Suppressor macrophage treated with lipopolysaccharide for 1 hour (primary cell): ENCODE results near the gene EEF1G.
"Not testable (repeated sequence)": the region's sequence is repeated elsewhere in the genome, so short reads cannot be mapped to it uniquely, and the experiment has no call there.

Experiments used
- DNase-seq, 3 donors: peaks; one replicate each; pipeline ENCODE4 v3.0.0-alpha.2; 2020 to 2022

EEF1G gene

DNA sequence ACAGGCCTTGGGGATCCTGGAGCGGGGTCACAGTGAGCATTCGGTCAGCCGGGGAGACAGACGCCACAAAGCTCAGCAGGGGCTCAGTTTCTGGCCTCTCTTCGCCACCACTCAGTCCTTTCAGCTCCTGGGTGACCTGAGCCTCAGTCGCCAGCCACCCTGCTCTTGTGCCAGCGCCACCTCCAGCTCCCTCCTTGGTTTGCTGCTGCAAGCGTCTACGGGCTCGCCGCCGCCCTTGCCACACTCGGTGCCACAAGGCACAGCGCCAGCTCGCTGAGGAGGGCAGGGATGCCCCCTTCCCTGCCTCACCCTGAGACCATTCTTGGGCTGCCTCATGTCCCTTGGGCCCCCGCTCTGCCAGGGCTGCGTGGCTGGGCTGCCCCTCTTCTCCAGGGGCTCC is 1.5 kb upstream of the EEF1G start:
- no peak for DNase-seq

- peak; percentile 22 to 52 (median 22) for DNase-seq
Measured at GRCh38 chr11:62574363-62575071, 826 bp upstream of the EEF1G start.

DNA sequence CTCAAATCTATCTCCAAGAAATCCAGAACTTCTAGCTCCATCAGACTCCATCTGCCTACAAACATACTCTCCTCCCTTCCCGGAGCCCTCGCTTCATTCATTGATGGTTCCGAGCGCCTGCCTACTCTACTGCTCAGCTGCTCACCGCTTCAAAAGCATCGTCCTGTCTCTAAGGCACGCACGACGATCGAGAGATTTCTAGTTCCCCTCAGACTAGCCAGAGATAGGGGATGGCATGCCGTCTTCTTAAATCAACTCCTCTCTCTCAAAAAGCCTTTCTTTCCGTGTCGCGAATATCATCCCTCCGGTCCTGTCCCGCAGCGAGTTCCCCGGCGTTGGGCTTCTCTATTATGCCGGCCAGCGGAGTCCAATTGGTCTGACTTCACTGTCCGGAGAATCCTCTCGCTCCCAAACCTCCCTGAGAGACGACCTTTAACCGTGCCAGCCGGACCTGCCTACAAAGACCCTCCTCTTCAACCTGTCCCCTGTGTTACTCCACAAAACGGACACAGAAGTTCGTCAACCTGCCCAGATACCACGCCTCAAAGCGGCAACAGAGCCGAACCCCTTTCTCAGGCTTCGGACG is 592 bp downstream of the EEF1G start:
- DNase-seq = peak; percentile 21 to 40 (median 24)

GRCh38 chr11:62572431-62572830 is 1.3 kb downstream of the EEF1G start:
- no peak for DNase-seq

- DNase-seq = not testable (repeated sequence)
Measured at GRCh38 chr11:62571493-62571892, 2.2 kb downstream of the EEF1G start.

DNA sequence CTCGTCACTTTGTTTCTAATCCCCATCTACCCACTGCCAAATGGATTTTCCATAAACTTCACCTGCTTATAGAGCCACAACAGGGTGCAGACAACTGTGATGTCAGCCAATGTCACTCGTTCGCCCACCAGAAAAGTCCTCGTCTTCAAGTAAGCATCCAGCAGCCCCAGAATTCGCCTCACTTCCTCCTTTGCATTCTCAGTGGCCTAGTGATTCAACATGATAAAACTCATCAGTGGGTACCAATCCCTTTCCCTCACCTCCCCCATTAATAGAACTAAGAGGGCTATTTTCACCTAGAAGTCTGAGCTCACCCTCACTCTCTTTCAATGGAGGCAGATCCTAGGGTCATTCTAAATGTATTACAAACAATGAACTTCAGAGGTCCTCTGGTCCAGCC is 2.8 kb downstream of the EEF1G start:
- not testable (repeated sequence) for DNase-seq

DNA sequence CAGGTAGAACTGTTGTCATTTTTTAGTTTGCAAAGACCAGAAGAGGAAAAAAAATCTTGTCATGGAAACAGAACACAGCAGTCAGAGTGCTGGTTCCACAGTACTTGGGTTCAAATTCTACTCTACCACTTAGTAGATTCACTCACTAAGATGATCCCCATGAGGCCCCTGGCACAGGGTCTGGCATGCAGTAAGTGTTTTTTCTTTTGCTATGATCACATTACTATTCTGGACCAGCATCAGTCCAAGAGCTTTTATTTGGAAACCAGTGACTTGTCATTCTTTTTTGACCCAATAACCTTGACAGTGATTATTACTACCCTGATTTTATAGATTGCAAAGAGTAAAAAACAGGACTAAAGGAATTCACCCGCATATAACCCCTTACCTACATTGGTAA is 4.1 kb downstream of the EEF1G start:
- no peak for DNase-seq

- no peak for DNase-seq
Measured at GRCh38 chr11:62567018-62567633, 6.6 kb downstream of the EEF1G start.

- no peak for DNase-seq
Measured at GRCh38 chr11:62566247-62566646, 7.4 kb downstream of the EEF1G start.

- DNase-seq = no peak
Measured at GRCh38 chr11:62565100-62565802, 8.4 kb downstream of the EEF1G start.

DNA sequence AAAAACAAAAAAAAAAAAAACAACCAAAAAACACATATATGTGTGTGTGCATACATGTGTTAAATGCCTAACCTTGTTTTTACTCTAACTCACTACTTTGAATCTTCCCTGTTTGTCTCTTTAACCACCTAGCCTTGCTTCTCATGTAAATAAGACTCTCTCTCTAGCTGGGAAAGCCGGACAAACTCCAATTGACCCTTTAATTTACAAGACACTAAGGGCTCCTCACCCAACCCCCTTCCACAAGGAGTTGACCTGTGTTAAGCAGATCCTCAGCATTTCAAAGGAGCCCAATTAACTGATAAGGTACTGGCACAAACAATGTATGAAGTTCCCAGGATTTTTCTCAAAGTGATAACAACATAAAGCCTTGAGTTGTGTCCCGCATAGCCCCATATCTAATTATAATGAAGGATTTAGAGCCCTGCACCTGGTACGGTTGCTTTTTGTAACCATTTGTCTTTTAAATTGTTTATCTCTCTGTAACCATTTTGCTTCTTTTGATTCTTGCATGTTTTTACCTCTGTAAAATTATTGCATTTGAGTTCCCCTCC is 11.9 kb downstream of the EEF1G start:
- not testable (repeated sequence) for DNase-seq

- peak; percentile 92 to 93 (median 93) for DNase-seq
Measured at GRCh38 chr11:62560566-62561103, 13.1 kb downstream of the EEF1G start.

GRCh38 chr11:62559626-62560025 is 14.1 kb downstream of the EEF1G start:
- DNase-seq = not testable (repeated sequence)

DNA sequence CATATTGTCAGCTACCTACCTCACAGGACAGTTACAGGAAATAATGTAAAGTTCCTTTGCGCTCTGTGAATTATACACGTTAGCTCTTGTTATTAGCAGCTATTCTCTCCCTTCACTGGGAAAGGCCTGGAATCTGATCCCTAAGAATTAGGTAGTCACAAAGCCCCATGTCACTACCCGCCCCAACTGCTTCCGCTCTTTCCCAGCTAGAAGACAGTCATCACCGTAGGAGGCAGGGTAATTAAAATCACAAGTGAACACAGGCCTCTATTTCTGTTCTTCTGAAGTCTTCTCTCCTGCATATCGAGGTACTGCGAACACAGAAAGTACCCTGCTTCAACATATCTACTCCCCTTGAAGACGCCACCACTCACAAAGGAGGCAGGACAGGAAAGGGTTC is 14.5 kb downstream of the EEF1G start:
- DNase-seq = no peak

DNA sequence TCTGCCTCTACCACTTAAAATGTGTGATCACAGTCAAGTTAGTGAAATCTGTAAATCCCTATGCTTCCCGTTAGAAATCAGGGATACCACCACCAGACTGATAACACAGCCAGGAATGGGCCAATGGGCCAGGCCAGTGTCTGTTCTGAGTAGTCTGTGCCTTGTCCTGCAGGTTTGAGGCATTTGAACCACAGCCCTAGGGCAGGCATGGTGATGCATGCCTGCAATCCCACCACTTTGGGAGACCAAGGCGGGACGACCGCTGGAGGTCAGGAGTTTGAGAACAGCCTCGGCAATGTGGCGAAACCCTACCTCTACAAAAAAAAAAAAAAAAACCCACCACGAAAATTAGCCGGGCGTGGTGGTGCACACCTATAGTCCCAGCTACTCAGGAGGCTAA is 15.0 kb downstream of the EEF1G start:
- DNase-seq = no peak

GRCh38 chr11:62556875-62557631 is 16.6 kb downstream of the EEF1G start:
- DNase-seq = no peak

- DNase-seq = peak; percentile 94 to 96 (median 95)
Measured at GRCh38 chr11:62556108-62556874, 17.4 kb downstream of the EEF1G start.

GRCh38 chr11:62555464-62556107 is 18.1 kb downstream of the EEF1G start:
- peak; percentile 87 to 93 (median 89) for DNase-seq

DNA sequence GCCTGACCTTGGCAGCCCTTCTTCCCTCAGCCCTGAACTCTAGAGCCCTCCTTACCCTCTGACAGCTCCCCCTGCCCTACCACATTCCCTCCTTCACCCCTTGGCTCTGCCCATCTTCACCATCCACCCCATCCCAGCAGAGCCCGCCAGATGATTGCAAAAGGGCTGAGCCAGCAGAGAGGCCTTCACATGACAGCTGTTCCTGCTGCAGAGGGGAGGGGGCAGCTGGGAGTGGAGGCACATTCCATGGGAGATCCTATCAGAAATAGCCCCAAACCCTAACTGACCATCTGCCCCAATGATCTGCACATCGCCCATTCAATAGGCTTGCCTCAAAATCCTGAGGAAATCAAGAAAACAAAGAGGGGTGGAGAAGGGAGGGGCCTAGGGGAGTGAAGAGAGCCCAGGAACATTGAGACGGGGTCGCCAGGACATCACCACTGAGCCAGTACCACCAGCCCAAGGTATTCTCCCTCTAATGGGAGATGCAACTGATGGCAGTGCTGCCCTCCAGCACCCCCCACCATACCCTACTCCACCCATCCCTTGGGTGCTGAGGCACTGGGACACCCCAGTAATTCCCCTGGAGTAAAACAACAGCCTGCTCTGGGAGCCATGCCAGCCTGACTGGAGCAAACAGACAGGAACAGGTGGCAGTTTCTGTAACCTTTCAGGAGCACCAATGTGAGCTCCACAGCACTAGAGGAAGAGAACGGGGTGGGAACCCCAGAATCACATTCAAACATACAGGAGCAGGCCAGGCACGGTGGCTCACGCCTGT is 19.1 kb downstream of the EEF1G start:
- peak in 1 of 3 donors; percentile 20 for DNase-seq

DNA sequence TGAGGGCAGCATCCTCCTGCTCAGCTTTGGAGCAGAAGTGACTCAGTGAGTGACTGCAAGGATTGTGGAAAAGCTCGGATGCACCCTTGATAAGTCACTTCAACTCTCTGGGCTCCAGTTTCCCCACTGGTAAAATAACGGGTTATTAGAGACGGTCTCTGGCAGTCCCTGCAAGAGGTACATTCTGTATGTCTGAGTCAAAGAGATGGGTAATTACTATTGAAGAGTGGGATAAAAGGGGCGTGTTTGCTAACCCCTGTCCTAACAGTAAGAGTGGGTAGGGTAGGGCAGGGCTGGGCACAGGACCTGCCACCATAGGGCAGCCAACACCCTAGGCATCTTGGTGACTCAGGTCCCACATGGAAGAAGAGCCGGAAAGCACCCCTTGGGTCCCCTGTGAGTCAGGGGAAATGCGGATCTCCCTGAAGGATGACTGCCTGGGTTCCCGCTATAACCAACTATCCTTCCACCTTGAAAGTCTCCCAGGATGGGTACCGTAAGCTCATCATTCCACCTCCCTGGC is 19.8 kb downstream of the EEF1G start:
- DNase-seq = peak; percentile 94 to 98 (median 94)
